ENCODE measurements around the gene SPINK5.

Gene SPINK5

DNA sequence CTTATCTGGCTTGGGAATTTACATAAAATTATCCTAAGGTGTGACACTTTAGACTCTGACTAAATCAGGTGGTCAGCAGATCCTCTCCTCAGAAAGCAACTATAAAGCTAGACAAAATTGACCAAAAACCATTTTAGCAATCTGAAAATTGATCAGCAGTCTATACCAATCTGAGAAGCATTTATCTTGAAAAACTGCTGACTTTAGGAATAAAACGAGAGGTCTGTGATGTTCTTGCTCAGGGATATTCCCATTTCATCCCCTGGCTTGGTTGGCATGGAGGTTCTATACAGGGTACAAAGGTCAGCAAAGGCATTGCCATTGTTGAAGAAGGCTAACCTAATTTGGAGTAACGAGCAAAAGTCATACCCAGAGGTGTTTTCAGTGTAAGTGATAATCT lies 11.7 kb downstream of the SPINK5 start:
- TF ChIP-seq, protein P1, sequence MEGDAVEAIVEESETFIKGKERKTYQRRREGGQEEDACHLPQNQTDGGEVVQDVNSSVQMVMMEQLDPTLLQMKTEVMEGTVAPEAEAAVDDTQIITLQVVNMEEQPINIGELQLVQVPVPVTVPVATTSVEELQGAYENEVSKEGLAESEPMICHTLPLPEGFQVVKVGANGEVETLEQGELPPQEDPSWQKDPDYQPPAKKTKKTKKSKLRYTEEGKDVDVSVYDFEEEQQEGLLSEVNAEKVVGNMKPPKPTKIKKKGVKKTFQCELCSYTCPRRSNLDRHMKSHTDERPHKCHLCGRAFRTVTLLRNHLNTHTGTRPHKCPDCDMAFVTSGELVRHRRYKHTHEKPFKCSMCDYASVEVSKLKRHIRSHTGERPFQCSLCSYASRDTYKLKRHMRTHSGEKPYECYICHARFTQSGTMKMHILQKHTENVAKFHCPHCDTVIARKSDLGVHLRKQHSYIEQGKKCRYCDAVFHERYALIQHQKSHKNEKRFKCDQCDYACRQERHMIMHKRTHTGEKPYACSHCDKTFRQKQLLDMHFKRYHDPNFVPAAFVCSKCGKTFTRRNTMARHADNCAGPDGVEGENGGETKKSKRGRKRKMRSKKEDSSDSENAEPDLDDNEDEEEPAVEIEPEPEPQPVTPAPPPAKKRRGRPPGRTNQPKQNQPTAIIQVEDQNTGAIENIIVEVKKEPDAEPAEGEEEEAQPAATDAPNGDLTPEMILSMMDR (IDR thresholded peaks at IDR 0.05; ENCODE audit: low read depth, low read length, missing control alignments), result no peak
- H3K4me3 ChIP-seq (ENCODE audit: low read depth, low read length), result no peak overlapping the region
- DNase-seq (ENCODE audit: low read depth), result no peak

DNA sequence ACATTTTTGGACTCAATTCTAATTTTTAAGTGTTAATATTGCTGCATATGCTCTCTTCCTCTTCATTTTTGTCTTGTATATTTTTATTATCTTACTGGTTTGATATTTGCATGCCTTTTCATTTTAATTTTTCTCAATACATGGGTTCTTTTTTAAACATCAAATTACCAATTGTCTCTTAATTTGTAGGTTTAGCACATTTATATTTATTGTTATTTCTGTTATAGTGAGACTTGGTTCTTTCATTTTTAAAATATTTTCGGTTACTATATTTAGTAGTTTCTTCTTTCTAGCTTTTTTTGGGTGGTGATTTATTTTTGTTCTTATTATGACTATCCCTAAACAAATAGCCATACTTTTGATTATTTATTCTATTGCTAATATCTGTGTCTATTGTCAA lies 19.4 kb downstream of the SPINK5 start:
- no peak for DNase-seq (ENCODE audit: low read depth)
- no peak overlapping the region for H3K4me3 ChIP-seq (ENCODE audit: low read depth, low read length)
- TF ChIP-seq, protein P1 (IDR thresholded peaks at IDR 0.05; ENCODE audit: low read depth, low read length, missing control alignments), result no peak

DNA sequence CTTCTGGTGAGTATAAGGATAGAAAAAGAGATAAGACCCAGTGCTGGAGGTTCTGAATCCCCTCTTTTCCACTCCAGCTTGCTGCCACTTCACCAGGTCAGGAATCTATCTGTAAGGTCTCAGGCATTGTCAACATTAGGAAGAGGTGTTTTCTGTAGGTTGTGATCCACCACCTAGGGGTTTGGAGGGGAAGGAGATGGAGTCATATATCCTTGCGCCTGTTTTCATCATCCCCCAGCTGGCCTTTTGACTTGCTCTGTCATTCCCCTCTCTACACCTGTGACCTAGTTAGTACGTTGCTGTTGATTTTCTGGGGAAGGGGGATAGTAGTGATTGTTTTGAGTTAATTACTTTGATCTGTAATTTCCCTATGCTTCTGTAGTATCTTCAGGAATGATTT lies 20.5 kb downstream of the SPINK5 start:
- DNase-seq (ENCODE audit: low read depth), result no peak
- TF ChIP-seq, protein P1 (IDR thresholded peaks at IDR 0.05; ENCODE audit: low read depth, low read length, missing control alignments), result no peak
- H3K4me3 ChIP-seq (ENCODE audit: low read depth, low read length), result no peak overlapping the region

DNA sequence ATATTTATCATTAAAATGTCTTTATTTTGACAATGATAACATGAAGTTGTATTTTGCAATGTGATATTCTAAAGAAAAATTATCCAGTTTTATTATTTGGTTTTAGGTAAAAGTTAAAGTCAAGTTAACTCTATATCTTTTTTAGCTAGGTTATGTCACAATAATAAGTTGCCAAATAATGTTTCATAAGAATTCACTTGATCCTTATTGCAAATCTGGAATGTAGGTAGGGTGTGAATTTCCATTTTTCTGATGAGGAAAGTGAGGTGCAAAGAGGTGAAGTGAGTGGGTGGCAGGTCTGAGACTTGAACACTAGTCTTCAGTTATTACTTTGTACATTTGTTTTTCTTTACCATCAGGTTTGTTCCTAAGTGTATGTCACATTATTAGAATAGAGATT lies 21.5 kb downstream of the SPINK5 start:
- no peak overlapping the region for H3K4me3 ChIP-seq (ENCODE audit: low read depth, low read length)
- DNase-seq (ENCODE audit: low read depth), result no peak
- TF ChIP-seq, protein P1 (IDR thresholded peaks at IDR 0.05; ENCODE audit: low read depth, low read length, missing control alignments), result no peak

DNA sequence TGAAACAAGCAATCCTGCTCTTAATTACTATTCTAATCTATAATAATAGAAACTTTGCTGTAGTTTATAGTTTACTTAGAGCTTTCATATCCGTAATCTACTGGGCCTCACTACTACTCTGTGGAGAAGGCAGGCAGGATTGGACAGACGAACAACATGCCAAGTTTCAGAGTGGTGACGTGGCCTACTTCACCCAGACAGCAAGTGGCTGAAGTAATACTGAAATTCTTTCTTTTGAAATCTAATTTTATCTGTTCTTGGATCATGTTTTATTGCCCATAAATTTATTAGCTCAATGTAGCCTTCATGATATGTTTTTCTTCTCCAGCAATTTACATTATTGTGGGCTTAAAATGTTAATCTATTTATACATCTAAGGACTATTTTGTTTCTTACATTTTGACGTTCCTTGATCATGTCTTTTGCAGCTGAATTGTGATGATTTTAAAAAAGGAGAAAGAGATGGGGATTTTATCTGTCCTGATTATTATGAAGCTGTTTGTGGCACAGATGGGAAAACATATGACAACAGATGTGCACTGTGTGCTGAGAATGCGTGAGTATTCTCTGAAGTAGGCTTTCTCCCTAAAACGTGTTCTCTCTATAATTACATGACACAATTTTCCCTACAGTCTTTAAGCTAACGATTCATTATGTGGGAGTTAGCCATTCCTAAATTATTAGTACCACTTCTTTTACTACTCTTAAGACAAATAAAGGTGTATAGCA lies 22.4 kb downstream of the SPINK5 start:
- no peak overlapping the region for H3K4me3 ChIP-seq (ENCODE audit: low read depth, low read length)
- TF ChIP-seq, protein P1 (IDR thresholded peaks at IDR 0.05; ENCODE audit: low read depth, low read length, missing control alignments), result no peak
- DNase-seq (ENCODE audit: low read depth), result no peak

DNA sequence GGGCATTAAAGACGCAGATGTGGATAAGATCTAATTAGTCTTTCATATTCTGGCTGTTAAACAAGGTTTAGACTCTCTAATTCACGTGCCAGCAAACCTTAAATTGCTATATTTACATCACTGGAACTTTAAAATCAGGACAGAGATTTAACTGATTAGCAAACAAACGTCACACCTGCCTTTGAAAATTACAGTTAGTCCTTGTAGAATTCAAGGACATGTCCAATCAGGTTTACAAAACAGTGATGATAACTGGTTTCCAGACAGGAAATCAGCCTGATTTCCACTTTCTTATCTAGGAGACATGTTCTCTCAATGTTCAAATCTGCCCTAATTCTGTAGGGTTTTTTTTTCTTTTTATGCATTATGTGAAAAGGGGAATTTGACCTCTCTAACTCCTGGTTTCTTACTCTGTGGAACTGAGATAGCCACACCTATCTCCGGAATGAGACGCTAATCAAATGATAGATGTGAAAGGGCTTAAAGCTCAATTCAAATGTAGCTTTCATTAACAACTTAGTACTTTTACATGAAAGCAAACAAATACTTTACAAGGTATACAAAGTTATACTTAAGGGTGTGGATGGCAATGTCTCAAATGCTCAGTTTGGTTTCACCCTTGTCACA lies 26.5 kb downstream of the SPINK5 start:
- no peak overlapping the region for H3K4me3 ChIP-seq (ENCODE audit: low read depth, low read length)
- DNase-seq (ENCODE audit: low read depth), result no peak
- TF ChIP-seq, protein P1 (IDR thresholded peaks at IDR 0.05; ENCODE audit: low read depth, low read length, missing control alignments), result no peak

Measured in GM12864 (cell line).